ENCODE measurements around the gene AGPAT4. TPM values are rescaled to one million over a fixed set of nuclear protein-coding genes. Genes with fewer than 3 reads are reported as not detected.

Gene AGPAT4
- total and polyA plus RNA-seq, 2 of the 13 experiments (the other 11 are each of a cell fraction or from before 2014, with no cell fraction given) = 0.07 to 0.13 TPM

DNA sequence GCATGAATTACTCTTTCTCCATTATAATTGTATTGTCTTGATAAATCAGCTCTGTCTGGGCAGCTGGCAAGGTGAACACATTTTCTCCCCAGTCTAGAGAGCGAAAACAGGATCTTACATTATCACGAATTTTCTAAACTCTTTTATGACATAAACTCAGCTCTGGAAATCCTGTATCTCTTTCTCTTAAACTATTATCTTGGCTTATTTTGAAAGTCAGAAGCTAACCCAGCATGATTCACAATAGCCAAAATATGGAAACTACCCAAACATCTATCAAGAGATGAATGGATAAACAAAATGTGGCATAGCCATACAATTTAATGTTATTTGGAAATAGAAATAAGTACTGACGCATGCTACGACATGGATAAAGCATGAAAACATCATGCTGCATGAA lies 25.9 kb upstream of the AGPAT4 start (continued):
- TF ChIP-seq ZNF563 (CRISPR knock-in tag; IDR thresholded peaks at IDR 0.05) (no peak), ZNF234 (CRISPR knock-in tag; conservative IDR thresholded peaks at IDR 0.05) (no peak)

DNA sequence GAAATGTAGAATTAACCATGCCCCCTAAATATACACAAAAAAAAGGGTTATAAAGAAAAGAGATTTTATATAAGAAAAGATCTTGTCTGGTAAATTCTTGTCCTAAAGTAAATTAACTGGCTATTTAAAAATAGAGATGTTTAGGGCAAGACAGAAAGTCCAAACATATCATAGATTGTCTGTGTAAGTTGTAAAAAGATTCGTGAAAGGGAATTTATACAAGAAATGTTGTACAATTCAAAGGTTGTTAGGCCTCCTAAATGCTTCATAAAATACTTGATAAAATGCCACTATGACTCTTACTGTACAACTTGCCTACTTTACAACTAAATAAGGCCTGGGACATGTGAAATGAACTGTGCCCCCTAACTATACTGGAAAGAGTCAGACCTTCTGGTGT lies 21.9 kb upstream of the AGPAT4 start:
- no peak overlapping the region for H2AFZ ChIP-seq (ENCODE audit: low read length)
- H3K79me2 ChIP-seq (ENCODE audit: insufficient read depth, low read length) = no peaks in the 10 kb centered on the region
- H3K4me3 ChIP-seq (replicated peaks in 1 of 3; ENCODE audit: insufficient read depth in 1 of 3, low read depth in 2 of 3, low read length in 3 of 3) = no peak overlapping the region
- no peak overlapping the region for H3K4me2 ChIP-seq (ENCODE audit: low read depth, low read length)
- no peaks in the 10 kb centered on the region for H3K4me1 ChIP-seq (ENCODE audit: insufficient read depth, low read length)
- WGBS (ENCODE audit: low lambda C conversion rate) = 0% methylated on average over 1 of the region's 1 CpG
- DNase-seq (ENCODE audit: low spot score) (no peak), FAIRE-seq (no peak), ATAC-seq (no peak)
- no TSS peak for BruUV-seq (replicated peaks)
- ChIA-PET CTCF (ENCODE audit: low intra/inter-chr PET ratio, low total read pairs) (no interaction called here), POLR2A (no interaction called here)
- no peak overlapping the region for H3K9ac ChIP-seq (ENCODE audit: insufficient read depth, low read depth, low read length)
- TF ChIP-seq, protein P1, sequence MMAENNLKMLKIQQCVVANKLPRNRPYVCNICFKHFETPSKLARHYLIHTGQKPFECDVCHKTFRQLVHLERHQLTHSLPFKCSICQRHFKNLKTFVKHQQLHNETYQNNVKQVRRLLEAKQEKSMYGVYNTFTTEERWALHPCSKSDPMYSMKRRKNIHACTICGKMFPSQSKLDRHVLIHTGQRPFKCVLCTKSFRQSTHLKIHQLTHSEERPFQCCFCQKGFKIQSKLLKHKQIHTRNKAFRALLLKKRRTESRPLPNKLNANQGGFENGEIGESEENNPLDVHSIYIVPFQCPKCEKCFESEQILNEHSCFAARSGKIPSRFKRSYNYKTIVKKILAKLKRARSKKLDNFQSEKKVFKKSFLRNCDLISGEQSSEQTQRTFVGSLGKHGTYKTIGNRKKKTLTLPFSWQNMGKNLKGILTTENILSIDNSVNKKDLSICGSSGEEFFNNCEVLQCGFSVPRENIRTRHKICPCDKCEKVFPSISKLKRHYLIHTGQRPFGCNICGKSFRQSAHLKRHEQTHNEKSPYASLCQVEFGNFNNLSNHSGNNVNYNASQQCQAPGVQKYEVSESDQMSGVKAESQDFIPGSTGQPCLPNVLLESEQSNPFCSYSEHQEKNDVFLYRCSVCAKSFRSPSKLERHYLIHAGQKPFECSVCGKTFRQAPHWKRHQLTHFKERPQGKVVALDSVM (CRISPR knock-in tag; IDR thresholded peaks at IDR 0.05) = no peak
- TF ChIP-seq ZNF121 (CRISPR knock-in tag; IDR thresholded peaks at IDR 0.05) = no peak
- no peak overlapping the region for H3K27ac ChIP-seq (ENCODE audit: extremely low read length, insufficient read depth, low read length)
- peaks cover 9% of the 10 kb centered on the region for H3K9me3 ChIP-seq (ENCODE audit: low read length)
- intact Hi-C loops (cut with micrococcal nuclease; ENCODE audit: unreplicated experiment) (no loop called here), in situ Hi-C loops (cut with HindIII; ENCODE audit: extremely low pct_ligation_motif_present, low pct_unique_long_range_greater_than_20kb) (no loop called here)
- H3K36me3 ChIP-seq (replicated peaks in 1 of 2; ENCODE audit: control insufficient read depth in 1 of 2, insufficient read depth in 2 of 2, low read length in 2 of 2) = no peaks in the 10 kb centered on the region
- H3K27me3 ChIP-seq (ENCODE audit: control insufficient read depth in 1 of 2, insufficient read depth in 2 of 2, low read length in 2 of 2) = no peaks in the 10 kb centered on the region
- no peaks in the 10 kb centered on the region for H4K20me1 ChIP-seq (ENCODE audit: insufficient read depth, low read length)

DNA sequence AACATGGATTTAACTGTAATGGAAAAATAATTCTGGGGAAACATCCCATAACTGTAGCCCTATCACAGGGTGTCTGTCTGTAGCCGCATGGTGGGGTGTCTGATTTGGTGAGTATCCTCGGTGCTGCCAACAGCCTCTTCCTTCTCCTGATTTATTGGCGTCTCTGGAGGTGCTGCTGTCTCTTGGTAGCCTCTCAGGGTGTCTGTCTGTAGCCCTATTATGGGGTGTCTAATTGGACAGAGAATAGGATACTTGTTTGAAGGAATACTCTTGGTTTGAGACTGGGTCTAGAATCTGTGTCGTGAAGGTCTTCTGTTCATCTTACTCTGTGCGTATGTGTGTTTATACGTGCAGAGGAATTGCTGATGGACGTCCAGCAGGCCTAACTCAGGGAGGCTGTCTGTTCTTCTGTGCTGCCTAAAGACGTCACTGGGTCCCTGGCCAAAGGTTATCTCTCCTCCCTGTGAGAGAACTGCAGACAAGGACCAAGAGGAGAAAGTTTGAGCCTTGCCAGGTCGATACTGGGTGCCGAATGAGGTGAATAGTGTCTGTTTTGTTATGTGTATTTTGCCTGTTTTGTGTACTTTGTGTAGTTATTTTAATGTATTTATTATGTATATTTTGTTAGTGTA lies 18.9 kb upstream of the AGPAT4 start:
- no peak for TF ChIP-seq CHCHD3 (CRISPR knock-in tag; IDR thresholded peaks at IDR 0.05)
- no peak for TF ChIP-seq ZNF749 (CRISPR knock-in tag; IDR thresholded peaks at IDR 0.05; ENCODE audit: borderline replicate concordance)
- TF ChIP-seq HNF4G (IDR thresholded peaks at IDR 0.05; ENCODE audit: borderline replicate concordance, low read depth, low read length) = no peak
- no peak for TF ChIP-seq HNF4G (CRISPR knock-in tag; IDR thresholded peaks at IDR 0.05; ENCODE audit: borderline replicate concordance, low read depth)
- Histone ChIP-seq H2AFZ (ENCODE audit: low read length) (no peak overlapping the region), H3K36me3 (replicated peaks in 1 of 2; ENCODE audit: control insufficient read depth in 1 of 2, insufficient read depth in 2 of 2, low read length in 2 of 2) (no peaks in the 10 kb centered on the region), H3K4me3 (replicated peaks in 1 of 3; ENCODE audit: insufficient read depth in 1 of 3, low read depth in 2 of 3, low read length in 3 of 3) (no peak overlapping the region), H3K9me3 (ENCODE audit: low read length) (peaks cover 9% of the 10 kb centered on the region), H4K20me1 (ENCODE audit: insufficient read depth, low read length) (no peaks in the 10 kb centered on the region), H3K4me1 (ENCODE audit: insufficient read depth, low read length) (no peaks in the 10 kb centered on the region), H3K79me2 (ENCODE audit: insufficient read depth, low read length) (no peaks in the 10 kb centered on the region), H3K27me3 (ENCODE audit: control insufficient read depth in 1 of 2, insufficient read depth in 2 of 2, low read length in 2 of 2) (0 out of 5 replicates have a peak, but pooled peaks cover 0 to under 1% of the 10 kb centered on the region in 2 experiments), H3K9ac (ENCODE audit: insufficient read depth, low read depth, low read length) (no peak overlapping the region), H3K4me2 (ENCODE audit: low read depth, low read length) (no peak overlapping the region), H3K27ac (ENCODE audit: extremely low read length, insufficient read depth, low read length) (no peak overlapping the region)
- FAIRE-seq = no peak
- ChIA-PET POLR2A (no interaction called here), CTCF (ENCODE audit: low intra/inter-chr PET ratio, low total read pairs) (no interaction called here)
- intact Hi-C loops (cut with micrococcal nuclease; ENCODE audit: unreplicated experiment) (no loop called here), in situ Hi-C loops (cut with HindIII; ENCODE audit: extremely low pct_ligation_motif_present, low pct_unique_long_range_greater_than_20kb) (no loop called here)
- ATAC-seq = no peak; the same call in 2 of the 3 replicates
- 25% methylated on average over 10 of the region's 10 CpGs for WGBS (ENCODE audit: low lambda C conversion rate)
- BruUV-seq (replicated peaks) = no TSS peak
- DNase-seq (ENCODE audit: low spot score) = no peak

All from HepG2 (cell line).